HepG2 (cell line): ENCODE measurements around the gene SIRPB2. TPM values are rescaled to one million over a fixed set of nuclear protein-coding genes. Genes with fewer than 3 reads are reported as not detected.

Experiments
- ATAC-seq: fragments of 200-7000 bp; cut with Tn5 transposase; 3 replicates; pipeline ENCODE4 v1.9.1; 2020; ENCODE audit warnings: mild to moderate bottlenecking, moderate library complexity
- BruUV-seq: library from RNA; stranded (reverse); fragments of 400-500 nt; replicated peaks from 2 replicates; lab custom pipeline; 2021; lab: Mats Ljungman, UMichigan
- CTCF ChIA-PET: fragments of 300-600 bp; formaldehyde crosslinking; extraction: SDS; loops from one replicate; lab custom pipeline; 2021; ENCODE audit warnings: low total read pairs, inconsistent platforms, low intra/inter-chr PET ratio; lab: Yijun Ruan, JAX
- POLR2A ChIA-PET: fragments of 350-600 bp; sonication (Branson Sonifier 250); formaldehyde crosslinking; loops from one replicate; lab custom pipeline; 2020; ENCODE audit warnings: antibody characterized with exemption, inconsistent platforms; lab: Yijun Ruan, JAX
- DNase-seq: peaks from one replicate; pipeline ENCODE4 v3.0.0-alpha.2; 2015; ENCODE audit warnings: low spot score
- FAIRE-seq: peaks from 3 replicates; lab custom pipeline; 2011; peaks lifted over from hg19 to GRCh38; lab: Jason Lieb, UNC
- H2AFZ ChIP-seq: one replicate; pipeline ENCODE4 v1.6.1; 2011; ENCODE audit warnings: low read length, inconsistent platforms
- H3K27ac ChIP-seq: fragments of 300-600 bp; 3 replicates; pipeline ENCODE4 v1.8.0; 2011; ENCODE audit warnings: mixed run types, mild to moderate bottlenecking, mixed read lengths, low read length, inconsistent platforms; ENCODE audit not compliant: insufficient read depth; ENCODE audit errors: extremely low read length
- H3K27me3 ChIP-seq, 2 experiments: fragments of 200-600 bp in 1 of 2; 2 replicates in 1 of 2; 3 replicates in 1 of 2; pipeline versions ENCODE4 v1.6.0 to v1.8.0; 2011; ENCODE audit warnings: low read length in 2 of 2, mild to moderate bottlenecking in 2 of 2, moderate library complexity in 2 of 2, inconsistent platforms in 1 of 2; ENCODE audit not compliant: insufficient read depth in 2 of 2, control insufficient read depth in 1 of 2
- H3K36me3 ChIP-seq, 2 experiments: fragments of 200-600 bp in 1 of 2; replicated peaks in 1 of 2; 2 replicates in 1 of 2; 3 replicates in 1 of 2; pipeline versions ENCODE4 v1.5.1 to v1.8.0; 2011; ENCODE audit warnings: low read length in 2 of 2, inconsistent platforms in 1 of 2; ENCODE audit not compliant: insufficient read depth in 2 of 2, control insufficient read depth in 1 of 2
- H3K4me1 ChIP-seq: 2 replicates; pipeline ENCODE4 v1.5.1; 2012; ENCODE audit warnings: low read length, inconsistent platforms; ENCODE audit not compliant: insufficient read depth
- H3K4me2 ChIP-seq: 2 replicates; pipeline ENCODE4 v1.6.0; 2011; ENCODE audit warnings: low read depth, low read length, inconsistent platforms
- H3K4me3 ChIP-seq, 3 experiments: fragments of 200-600 bp in 1 of 3; sonication (generic), shearing (Covaris generic) in 1 of 3; replicated peaks in 1 of 3; 2 replicates each; pipeline ENCODE4 v1.5.1; 2011 to 2016; ENCODE audit warnings: low read length in 3 of 3, inconsistent platforms in 2 of 3, low read depth in 2 of 3, mild to moderate bottlenecking in 2 of 3, control low read depth in 1 of 3, mixed read lengths in 1 of 3; ENCODE audit not compliant: insufficient read depth in 1 of 3
- H3K79me2 ChIP-seq: one replicate; pipeline ENCODE4 v1.6.1; 2011; ENCODE audit warnings: low read length, inconsistent platforms; ENCODE audit not compliant: insufficient read depth
- H3K9ac ChIP-seq: 2 replicates; pipeline ENCODE4 v1.6.0; 2011; ENCODE audit warnings: mild to moderate bottlenecking, low read depth, low read length, inconsistent platforms; ENCODE audit not compliant: insufficient read depth
- H3K9me3 ChIP-seq: 2 replicates; pipeline ENCODE4 v1.5.1; 2012; ENCODE audit warnings: mild to moderate bottlenecking, low read length
- H4K20me1 ChIP-seq: 2 replicates; pipeline ENCODE4 v1.6.0; 2011; ENCODE audit warnings: inconsistent platforms, mild to moderate bottlenecking, low read length, moderate library complexity; ENCODE audit not compliant: insufficient read depth
- ATRX ChIP-seq: sonication (generic); formaldehyde crosslinking; IDR thresholded peaks from 2 replicates; pipeline ENCODE4 v1.4.0; 2020; ENCODE audit warnings: missing genetic modification reagents, borderline replicate concordance
- NR1H2 ChIP-seq: sonication (generic); formaldehyde crosslinking; IDR thresholded peaks from 2 replicates; pipeline ENCODE4 v1.8.1; 2022; ENCODE audit warnings: low read depth, missing genetic modification reagents, borderline replicate concordance
- RARG ChIP-seq: sonication (generic); formaldehyde crosslinking; IDR thresholded peaks from 2 replicates; pipeline ENCODE4 v1.4.0; 2020; ENCODE audit warnings: low read depth, mild to moderate bottlenecking, missing genetic modification reagents
- TAF1 ChIP-seq: sonication (generic); formaldehyde crosslinking; IDR thresholded peaks from 2 replicates; pipeline ENCODE4 v1.4.0; 2020; ENCODE audit warnings: missing genetic modification reagents
- ZNF10 ChIP-seq: sonication (generic); formaldehyde crosslinking; IDR thresholded peaks from 2 replicates; pipeline ENCODE4 v1.4.0; 2020; ENCODE audit warnings: mild to moderate bottlenecking, low read depth, missing genetic modification reagents, borderline replicate concordance
- ZNF138 ChIP-seq: sonication (generic); formaldehyde crosslinking; IDR thresholded peaks from 2 replicates; pipeline ENCODE4 v1.5.0; 2020; ENCODE audit warnings: mild to moderate bottlenecking, low read depth, missing genetic modification reagents
- WGBS: methylation state at CpG from one replicate; pipeline ENCODE4 v1.1.6; 2017; ENCODE audit warnings: low lambda C conversion rate; 5-methylcytosine and 5-hydroxymethylcytosine counted together
- in situ Hi-C: cut with HindIII; loops from 2 replicates; pipeline ENCODE4 v1.10.0; 2017; ENCODE audit warnings: low pct_unique_long_range_greater_than_20kb; ENCODE audit not compliant: extremely low pct_ligation_motif_present
- intact Hi-C: fragments of 100-400 bp; cut with micrococcal nuclease; formaldehyde crosslinking; loops from one replicate; pipeline ENCODE4 v1.10.0; 2022; ENCODE audit not compliant: unreplicated experiment
- polyA plus RNA-seq, 8 experiments: library from polyadenylated mRNA; depleted of rRNA in 3 of 8; stranded (reverse) in 7 of 8; unstranded in 1 of 8; fragments of >200 nt; fragmentation: Illumina TruSeq in 4 of 8; extraction: Trizol in 4 of 8; gene quantifications; 2 replicates each; pipeline versions ENCODE4 v1.2.1 to v1.2.3, GENCODE V29; 2011 to 2016; ENCODE audit warnings: low read depth in 4 of 8, missing spikeins in 1 of 8, mixed read lengths in 1 of 8; ENCODE audit not compliant: insufficient read depth in 1 of 8
- total RNA-seq, 5 experiments: library from RNA; depleted of rRNA; stranded (reverse); fragments of >200 nt; fragmentation: Illumina TruSeq; extraction: Trizol; gene quantifications; 2 replicates each; pipeline ENCODE4 v1.2.3, GENCODE V29; 2016; ENCODE audit warnings: low read depth in 1 of 5
- TF ChIP-seq, protein P1 (sequence below): IDR thresholded peaks from 2 replicates; pipeline ENCODE4 v1.6.1; 2016; ENCODE audit warnings: low read depth, missing genetic modification reagents, missing compliant biosample characterization
- TF ChIP-seq, protein P2 (sequence below): sonication (generic); formaldehyde crosslinking; IDR thresholded peaks from 2 replicates; pipeline ENCODE4 v1.4.0; 2020; ENCODE audit warnings: missing genetic modification reagents

The SIRPB2 gene
- total and polyA plus RNA-seq, 2 of the 13 experiments (the other 11 are each of a cell fraction or from before 2014, with no cell fraction given): not detected

DNA sequence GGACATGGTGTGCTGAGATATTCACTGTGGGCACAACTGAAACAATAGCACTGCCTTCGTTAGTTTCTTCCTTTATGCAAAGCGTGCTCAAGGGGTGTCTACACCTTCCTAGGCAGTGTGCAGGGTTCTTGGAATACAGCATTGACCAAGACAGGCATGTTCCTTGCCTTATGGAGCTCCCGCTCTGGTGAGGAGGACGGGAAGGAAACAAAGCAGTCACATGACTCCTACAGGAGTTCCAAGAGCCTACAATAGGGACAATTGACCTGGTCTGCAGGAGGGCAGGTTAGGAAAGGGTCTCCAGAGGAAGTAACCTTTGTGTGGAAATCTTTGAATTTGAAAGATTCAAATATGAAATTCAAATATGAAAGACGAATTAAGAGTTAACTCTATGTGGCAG is 25.8 kb upstream of the SIRPB2 start:
- no peak overlapping the region for H3K4me3 ChIP-seq
- H3K79me2 ChIP-seq: no peaks in the 10 kb centered on the region
- FAIRE-seq (no peak), DNase-seq (no peak), ATAC-seq (no peak)
- in situ Hi-C loops: no loop called here
- no peak overlapping the region for H3K27ac ChIP-seq
- POLR2A ChIA-PET: no interaction called here
- H3K36me3 ChIP-seq: no peaks in the 10 kb centered on the region
- H2AFZ ChIP-seq: no peak overlapping the region
- peaks cover 0 to 11% of the 10 kb centered on the region in 2 experiments; a peak in 1 of 5 replicates for H3K27me3 ChIP-seq
- BruUV-seq: no TSS peak
- 17% methylated on average over 5 of the region's 5 CpGs for WGBS
- H3K9me3 ChIP-seq: no peaks in the 10 kb centered on the region
- CTCF ChIA-PET: no interaction called here
- intact Hi-C loops: no loop called here
- H3K9ac ChIP-seq: no peak overlapping the region
- peaks cover 9% of the 10 kb centered on the region for H3K4me1 ChIP-seq
- TF ChIP-seq NR1H2 (CRISPR knock-in tag): no peak
- H4K20me1 ChIP-seq: no peaks in the 10 kb centered on the region
- H3K4me2 ChIP-seq: no peak overlapping the region

DNA sequence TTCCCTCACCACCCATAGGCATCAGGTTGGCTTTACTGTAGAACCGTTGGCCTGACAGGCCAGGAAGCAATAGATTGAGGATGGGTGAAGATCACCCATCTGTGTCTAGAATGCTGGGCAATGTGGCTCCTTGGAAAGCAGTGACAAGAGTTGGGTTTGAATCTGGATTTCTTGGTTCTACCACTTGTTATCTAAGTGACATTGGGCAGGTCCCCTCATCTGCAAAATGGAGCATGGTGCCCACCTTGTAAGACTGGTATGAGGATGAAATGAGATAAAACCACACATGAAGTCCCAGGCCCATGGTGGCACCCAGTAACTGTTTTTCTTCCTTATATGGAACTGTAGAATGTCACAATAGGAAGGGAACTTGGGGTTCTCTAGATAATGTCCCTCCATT is 22.6 kb upstream of the SIRPB2 start:
- Histone ChIP-seq H4K20me1 (no peaks in the 10 kb centered on the region), H3K27ac (no peak overlapping the region), H3K27me3 (no peaks in the 10 kb centered on the region; a peak in 1 of 5 replicates), H2AFZ (no peak overlapping the region), H3K9ac (no peak overlapping the region), H3K4me2 (no peak overlapping the region), H3K9me3 (no peaks in the 10 kb centered on the region), H3K79me2 (no peaks in the 10 kb centered on the region), H3K4me3 (no peak overlapping the region), H3K4me1 (peaks cover 9% of the 10 kb centered on the region), H3K36me3 (no peaks in the 10 kb centered on the region)
- DNase-seq (no peak), ATAC-seq (no peak), FAIRE-seq (no peak)
- POLR2A ChIA-PET: no interaction called here
- CTCF ChIA-PET: no interaction called here
- intact Hi-C loops (no loop called here), in situ Hi-C loops (no loop called here)
- WGBS: 0% methylated on average over 1 of the region's 1 CpG
- no TSS peak for BruUV-seq
- TF ChIP-seq ZNF138 (no peak), RARG (CRISPR knock-in tag) (no peak), ZNF10 (CRISPR knock-in tag) (no peak), ATRX (CRISPR knock-in tag) (no peak), TAF1 (no peak)
- TF ChIP-seq, protein P1, sequence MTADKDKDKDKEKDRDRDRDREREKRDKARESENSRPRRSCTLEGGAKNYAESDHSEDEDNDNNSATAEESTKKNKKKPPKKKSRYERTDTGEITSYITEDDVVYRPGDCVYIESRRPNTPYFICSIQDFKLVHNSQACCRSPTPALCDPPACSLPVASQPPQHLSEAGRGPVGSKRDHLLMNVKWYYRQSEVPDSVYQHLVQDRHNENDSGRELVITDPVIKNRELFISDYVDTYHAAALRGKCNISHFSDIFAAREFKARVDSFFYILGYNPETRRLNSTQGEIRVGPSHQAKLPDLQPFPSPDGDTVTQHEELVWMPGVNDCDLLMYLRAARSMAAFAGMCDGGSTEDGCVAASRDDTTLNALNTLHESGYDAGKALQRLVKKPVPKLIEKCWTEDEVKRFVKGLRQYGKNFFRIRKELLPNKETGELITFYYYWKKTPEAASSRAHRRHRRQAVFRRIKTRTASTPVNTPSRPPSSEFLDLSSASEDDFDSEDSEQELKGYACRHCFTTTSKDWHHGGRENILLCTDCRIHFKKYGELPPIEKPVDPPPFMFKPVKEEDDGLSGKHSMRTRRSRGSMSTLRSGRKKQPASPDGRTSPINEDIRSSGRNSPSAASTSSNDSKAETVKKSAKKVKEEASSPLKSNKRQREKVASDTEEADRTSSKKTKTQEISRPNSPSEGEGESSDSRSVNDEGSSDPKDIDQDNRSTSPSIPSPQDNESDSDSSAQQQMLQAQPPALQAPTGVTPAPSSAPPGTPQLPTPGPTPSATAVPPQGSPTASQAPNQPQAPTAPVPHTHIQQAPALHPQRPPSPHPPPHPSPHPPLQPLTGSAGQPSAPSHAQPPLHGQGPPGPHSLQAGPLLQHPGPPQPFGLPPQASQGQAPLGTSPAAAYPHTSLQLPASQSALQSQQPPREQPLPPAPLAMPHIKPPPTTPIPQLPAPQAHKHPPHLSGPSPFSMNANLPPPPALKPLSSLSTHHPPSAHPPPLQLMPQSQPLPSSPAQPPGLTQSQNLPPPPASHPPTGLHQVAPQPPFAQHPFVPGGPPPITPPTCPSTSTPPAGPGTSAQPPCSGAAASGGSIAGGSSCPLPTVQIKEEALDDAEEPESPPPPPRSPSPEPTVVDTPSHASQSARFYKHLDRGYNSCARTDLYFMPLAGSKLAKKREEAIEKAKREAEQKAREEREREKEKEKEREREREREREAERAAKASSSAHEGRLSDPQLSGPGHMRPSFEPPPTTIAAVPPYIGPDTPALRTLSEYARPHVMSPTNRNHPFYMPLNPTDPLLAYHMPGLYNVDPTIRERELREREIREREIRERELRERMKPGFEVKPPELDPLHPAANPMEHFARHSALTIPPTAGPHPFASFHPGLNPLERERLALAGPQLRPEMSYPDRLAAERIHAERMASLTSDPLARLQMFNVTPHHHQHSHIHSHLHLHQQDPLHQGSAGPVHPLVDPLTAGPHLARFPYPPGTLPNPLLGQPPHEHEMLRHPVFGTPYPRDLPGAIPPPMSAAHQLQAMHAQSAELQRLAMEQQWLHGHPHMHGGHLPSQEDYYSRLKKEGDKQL (CRISPR knock-in tag): no peak
- TF ChIP-seq, protein P2, sequence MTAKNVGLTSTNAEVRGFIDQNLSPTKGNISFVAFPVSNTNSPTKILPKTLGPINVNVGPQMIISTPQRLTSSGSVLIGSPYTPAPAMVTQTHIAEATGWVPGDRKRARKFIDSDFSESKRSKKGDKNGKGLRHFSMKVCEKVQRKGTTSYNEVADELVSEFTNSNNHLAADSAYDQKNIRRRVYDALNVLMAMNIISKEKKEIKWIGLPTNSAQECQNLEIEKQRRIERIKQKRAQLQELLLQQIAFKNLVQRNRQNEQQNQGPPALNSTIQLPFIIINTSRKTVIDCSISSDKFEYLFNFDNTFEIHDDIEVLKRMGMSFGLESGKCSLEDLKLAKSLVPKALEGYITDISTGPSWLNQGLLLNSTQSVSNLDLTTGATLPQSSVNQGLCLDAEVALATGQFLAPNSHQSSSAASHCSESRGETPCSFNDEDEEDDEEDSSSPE (CRISPR knock-in tag): no peak
